Hematopoietic multipotent progenitor cell treated with erythropoietin and hydrocortisone succinate and interleukin-3 and kit ligand, for 8 days (in vitro differentiated cells): Measurements from ENCODE around the gene ANO2.
"Not testable (repeated sequence)": the region's sequence is repeated elsewhere in the genome, so short reads cannot be mapped to it uniquely, and the experiment has no call there.

Experiments
- DNase-seq: peaks from one replicate; pipeline ENCODE4 v3.0.0-alpha.2; 2015

Gene ANO2

GRCh38 chr12:5916785-5917290 is 28.2 kb downstream of the ANO2 start:
- no peak for DNase-seq

DNA sequence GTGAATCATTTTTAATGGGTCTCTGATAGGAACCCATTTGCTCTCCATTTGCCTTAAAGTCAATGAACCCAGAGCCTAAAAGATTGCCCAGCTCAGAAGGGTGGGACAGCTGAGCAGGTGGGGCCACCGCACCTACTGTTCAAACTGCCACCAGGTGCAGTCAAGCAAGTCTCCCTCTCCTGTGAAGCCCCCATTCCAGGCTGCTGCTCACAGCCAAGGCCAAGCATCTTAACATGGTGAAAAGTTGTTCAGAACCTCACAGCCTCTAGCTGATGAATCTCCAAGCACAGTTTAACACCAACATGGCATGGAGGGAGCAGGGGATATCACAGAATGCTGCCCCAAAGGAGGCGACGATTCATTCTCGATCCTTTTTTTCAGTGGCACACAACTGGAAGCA is 29.5 kb downstream of the ANO2 start:
- no peak for DNase-seq

- DNase-seq: no peak
These were observed 30.5 kb downstream of the ANO2 start for GRCh38 chr12:5914387-5915149.

- DNase-seq: no peak
These were observed 31.7 kb downstream of the ANO2 start for GRCh38 chr12:5913387-5913786.

DNA sequence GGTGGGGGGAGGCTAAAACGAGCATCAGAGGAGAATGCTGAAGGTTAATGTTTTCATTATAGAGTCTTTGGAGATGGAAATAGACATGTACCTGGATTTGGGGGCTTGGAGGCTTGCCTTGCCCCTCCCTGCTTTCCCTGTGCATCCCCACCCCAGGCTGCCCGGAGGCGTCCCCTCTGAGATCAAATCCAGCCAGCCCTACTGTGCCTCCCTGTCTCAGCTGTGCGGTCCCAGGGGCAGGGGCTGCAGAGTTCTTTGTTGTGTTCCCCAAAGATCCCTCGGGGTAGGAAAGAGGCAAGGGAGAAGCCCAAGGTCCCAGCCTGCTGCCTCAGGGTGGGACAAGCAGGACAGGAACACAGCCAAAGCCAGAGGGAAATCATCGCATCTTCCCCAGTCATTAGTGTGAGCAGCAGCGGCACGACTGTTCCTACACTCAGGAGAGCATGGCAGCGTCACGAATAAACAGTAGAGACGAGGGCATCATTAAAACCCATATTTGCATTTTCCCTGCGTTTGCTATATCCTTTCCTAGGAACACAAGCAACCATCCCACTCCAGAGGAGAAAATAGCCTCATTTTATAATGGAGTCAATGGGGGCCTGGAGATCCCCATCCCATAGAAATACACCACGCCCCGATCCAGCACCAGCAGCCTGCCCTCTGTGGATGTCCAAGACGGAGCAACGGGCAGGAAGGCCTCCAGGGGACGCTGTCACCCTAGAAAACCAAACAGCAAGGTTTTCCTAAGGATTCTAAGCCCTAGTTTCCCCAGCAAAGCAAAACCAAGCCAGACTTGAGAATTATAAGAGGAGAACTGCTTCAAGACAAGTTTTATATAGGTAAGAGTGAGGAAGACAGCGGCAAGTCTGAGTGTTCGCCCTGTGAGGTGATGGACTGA is 32.4 kb downstream of the ANO2 start:
- DNase-seq: no peak

DNA sequence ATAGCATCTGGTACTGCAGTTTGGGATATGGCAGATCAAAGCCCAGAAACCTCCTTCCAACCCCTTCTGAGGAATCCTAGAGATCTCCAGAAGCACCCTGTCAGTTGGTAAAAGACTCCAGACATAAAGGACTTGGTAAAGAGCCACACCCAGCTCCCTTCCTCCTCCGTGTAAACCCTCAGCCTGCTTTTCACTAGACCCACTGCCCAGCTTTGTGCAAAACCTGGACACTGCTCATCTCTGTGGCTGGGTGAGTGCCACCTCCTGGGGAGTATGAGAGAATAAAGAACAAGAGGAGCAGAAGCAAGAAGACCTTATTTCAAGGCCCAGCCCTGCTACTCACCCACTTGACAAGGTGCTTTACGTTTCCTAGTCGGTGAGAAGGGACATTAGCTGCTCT is 33.0 kb downstream of the ANO2 start:
- DNase-seq: no peak

DNA sequence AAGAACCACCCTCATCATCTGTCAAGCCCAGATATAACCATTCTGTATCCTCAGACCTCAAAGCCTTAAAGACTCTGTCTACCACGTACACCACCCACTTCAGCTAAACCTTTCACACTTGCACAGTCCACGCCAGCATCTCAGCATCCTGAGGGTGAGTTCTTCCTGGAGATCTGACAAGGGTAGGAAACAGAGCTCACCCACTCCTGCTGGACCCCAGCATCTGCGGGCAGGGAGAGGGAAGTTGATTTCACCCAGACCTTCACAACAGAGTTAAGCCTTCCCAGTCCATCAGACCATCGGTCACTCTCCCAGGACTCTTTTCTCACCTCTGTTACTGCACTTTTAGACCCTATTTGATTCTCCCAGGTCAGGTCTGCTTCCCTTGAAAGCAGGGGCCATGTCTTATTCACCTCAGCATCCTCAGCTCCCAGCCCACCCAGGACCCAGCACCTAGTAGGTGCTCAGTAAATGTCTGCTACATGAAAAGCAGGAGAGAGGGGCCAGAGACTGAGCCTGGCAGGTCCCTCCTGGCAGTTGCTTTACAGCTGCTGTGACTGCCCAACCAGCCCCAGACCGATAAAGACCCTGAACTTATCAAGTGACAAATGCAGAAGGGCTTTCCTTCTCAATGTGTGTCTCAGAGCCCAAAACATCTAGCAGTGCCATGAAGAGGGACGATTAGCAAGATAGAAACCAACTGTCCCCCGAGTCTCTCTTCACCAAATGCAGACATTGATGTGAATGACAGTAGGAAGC is 34.1 kb downstream of the ANO2 start:
- no peak for DNase-seq

DNA sequence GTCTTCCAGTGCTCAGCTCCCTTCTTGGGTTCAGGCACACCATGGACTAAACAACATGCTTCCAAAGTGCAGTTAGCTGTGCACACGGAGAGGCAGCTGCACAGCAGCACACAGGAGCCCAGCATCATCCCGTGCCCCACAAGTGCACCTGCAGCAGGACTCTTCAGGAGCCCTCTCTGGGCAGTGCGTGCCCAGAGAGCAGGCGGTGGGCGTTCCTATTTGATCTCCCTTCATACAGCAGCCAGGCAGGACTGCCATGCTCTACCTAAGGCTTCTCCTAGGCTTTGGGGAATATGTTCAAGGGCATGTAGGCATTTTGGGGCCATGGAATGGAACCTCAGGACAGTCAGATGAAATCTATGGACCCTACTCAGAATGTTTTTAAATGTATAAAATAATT is 35.5 kb downstream of the ANO2 start:
- DNase-seq: no peak

GRCh38 chr12:5908251-5908650 is 36.8 kb downstream of the ANO2 start:
- no peak for DNase-seq

DNA sequence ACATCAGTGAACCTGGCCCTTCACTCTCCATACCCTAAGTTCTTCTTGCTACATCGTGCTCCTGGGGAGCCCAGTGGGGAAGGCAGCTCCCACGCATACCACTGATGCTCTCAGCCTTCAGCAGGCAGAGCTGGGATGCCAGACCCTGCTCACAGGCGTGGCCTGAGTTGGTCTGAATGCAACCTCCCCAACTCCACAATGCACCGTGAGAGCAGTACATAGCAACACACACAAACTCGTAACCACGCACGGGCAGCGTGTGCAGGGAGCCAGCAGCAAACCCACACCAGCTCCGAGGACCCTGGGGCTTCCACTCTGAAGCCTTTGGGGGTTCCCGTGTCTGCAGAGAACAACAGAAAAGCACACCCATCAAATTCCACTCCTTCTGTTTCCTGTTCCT is 37.3 kb downstream of the ANO2 start:
- DNase-seq: no peak

DNA sequence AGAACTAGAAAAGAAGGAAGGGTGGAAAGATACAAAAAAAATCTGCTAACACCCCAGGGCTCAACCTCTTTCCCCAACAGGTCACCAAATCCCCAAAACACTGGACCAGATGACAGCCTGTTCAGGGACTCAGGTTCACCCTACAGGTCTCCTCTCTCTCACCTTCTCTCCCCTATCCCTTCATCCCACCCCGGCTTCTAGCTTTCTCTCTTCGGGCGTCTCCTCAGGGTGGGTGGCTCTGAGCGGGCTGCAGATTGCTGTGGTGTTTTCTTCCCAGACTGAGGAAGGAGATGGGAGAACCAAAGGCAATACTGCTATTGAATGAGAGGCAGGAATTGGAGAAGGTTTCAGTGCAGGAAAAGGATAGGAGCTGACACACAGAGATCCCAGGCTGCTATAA is 39.3 kb downstream of the ANO2 start:
- no peak for DNase-seq

GRCh38 chr12:5904969-5905368 is 40.1 kb downstream of the ANO2 start:
- no peak for DNase-seq

- no peak for DNase-seq
These were observed 40.6 kb downstream of the ANO2 start for GRCh38 chr12:5904441-5904840.

DNA sequence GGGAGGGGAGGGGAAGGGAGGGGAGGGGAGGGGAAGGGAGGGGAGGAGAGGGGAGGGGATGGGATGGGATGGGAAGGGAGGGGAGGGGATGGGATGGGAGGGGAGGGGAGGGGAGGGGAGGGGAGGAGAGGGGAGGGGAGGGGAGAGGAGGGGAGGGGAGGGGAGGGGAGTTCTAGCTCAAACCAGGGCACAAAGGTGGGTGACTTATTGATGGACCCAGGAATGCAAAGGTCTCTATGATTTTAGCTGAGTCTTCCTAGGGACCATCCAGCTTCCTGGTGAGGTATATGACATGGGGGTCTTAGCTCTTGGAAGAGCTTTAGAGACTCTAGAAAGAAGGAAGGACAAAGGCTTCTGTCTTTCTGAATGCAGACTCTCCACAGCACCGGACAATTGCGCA is 42.3 kb downstream of the ANO2 start:
- no peak for DNase-seq

- no peak for DNase-seq
These were observed 43.6 kb downstream of the ANO2 start for GRCh38 chr12:5901416-5901815.

DNA sequence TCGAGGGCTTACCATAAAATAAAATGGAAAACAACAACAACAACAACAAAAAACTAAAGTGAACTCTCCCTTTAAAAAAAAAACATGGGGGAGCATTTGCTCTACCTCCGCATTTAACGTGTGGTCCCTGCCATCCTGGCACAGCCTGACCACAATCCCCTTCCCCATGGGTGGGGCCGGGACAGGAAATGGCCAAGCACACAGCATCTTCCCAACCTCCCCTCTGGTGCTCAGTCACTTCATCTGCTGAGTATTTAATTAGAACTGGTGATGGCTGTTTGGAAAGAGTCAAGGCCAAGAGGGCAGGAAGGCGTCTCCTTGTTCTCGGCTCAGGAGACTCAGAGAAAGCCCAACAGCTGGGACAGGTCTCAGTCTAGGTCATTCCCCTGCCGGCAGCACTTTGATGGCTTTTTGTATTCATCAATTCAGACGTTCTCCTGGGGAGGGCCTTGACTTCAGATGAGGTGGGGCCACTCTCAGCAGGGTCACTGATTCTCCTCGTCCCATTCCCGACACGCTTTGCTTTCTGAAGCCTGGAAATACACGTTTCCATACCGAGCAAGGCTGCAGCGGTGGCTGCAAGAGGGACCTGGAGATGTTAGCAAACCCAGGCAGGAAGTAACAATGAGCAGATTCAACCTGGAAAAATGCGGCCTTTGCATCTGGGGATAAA is 44.4 kb downstream of the ANO2 start:
- DNase-seq: no peak

DNA sequence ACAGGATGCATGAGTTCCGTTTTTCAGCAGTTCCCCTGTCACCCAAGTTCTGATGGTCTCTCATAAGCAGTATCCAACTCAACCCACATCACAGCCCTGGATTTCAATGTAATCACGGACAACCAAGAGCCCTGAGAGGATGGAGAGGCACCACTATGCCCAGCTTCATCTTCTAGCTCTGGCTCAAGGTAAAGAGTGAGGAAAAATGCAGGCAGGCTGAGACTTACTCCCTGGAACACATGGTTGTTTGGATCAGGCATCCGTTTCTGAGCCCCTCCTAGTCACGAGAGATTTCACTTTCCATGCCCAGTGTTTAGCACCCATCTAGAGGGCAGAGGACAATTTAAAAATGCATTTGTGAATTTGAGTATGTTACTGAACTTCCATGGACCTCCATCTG is 45.0 kb downstream of the ANO2 start:
- DNase-seq: no peak

DNA sequence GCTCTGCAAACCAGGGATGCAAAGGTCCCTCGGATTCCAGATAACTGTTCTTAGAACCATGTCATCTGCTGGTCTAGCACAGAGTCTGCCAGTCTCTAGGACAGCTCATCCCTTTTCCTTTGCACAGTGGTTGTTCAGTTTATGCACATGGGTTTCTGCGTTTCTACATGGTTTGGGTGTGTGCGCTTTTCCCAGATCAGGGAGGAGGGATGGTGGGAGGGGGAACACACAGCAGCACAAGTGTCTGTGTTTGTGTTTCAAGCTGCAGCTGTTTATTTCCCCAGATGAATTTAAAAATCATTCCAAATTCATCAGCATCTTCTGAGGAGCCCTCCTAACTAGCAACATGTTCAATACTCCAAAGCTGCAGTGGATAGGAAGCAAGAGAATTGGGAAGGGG is 45.4 kb downstream of the ANO2 start:
- no peak for DNase-seq

DNA sequence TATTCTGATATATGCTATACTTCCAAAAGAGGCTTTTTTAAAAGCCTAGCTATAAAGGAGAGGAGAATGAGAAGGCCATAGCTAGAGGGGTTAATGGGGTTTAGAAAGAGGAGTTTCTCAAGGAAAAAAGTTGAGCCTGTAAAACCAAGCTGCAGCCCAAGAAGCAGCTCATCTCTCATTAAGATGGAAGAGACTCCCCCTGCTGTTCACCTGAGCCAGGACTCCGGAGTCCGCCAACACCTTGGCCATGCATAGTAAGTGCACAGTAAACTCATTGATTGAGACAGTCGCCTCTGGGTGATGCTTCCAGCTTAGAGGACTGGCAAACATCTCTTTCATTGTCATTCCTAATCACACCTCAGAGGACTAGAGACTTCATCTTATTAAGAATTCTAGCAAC is 46.2 kb downstream of the ANO2 start:
- no peak for DNase-seq

GRCh38 chr12:5889381-5890047 is 55.5 kb downstream of the ANO2 start:
- peak; percentile 38 for DNase-seq

DNA sequence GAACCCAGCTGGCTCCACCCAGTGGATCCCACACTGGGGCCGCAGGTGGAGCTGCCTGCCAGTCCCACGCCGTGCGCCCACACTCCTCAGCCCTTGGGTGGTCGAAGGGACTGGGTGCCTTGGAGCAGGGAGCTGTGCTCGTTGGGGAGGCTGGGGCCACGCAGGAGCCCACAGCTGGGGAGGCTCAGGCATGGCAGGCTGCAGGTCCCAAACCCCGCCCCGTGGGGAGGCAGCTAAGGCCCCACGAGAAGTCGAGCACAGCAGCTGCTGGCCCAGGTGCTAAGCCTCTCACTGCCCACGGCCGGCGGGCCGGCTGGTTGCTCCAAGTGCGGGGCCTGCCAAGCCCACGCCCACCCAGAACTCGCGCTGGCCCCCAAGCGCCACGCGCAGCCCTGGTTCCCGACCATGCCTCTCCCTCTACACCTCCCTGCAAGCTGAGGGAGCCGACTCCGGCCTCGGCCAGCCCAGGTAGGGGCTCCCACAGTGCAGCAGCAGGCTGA is 56.2 kb downstream of the ANO2 start:
- DNase-seq: no peak

GRCh38 chr12:5887819-5888218 is 57.2 kb downstream of the ANO2 start:
- DNase-seq: not testable (repeated sequence)
